ENCODE data around the gene TRRAP.
"Not testable (repeated sequence)": the region's sequence is repeated elsewhere in the genome, so short reads cannot be mapped to it uniquely, and the experiment has no call there.

The TRRAP gene

DNA sequence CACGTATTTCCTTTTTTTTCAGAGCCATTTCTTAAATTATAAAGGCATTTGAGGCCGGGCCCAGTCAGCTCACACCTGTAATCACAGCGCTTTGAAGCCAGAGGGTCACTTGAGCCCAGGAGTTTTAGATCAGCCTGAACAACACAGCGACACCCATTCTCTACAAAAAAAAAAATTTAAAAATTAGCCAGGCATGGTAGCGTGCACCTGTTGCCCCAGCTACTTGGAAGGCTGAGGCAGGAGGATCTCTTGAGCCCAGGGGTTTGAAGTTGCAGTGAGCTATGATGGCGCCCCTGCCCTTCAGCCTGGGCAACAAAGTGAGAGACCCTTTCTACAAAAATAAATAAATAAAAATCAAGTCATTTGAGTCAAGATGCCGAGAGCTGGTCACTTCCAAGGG lies 11.6 kb upstream of the TRRAP start:
- Histone ChIP-seq H3K27me3 (ENCODE audit: control insufficient read depth, insufficient read depth, low read length) (peaks cover 45% of the 10 kb centered on the region), H3K27ac (ENCODE audit: low read depth, low read length) (no peak overlapping the region), H3K36me3 (ENCODE audit: control insufficient read depth, insufficient read depth, low read length) (no peaks in the 10 kb centered on the region), H3K4me1 (ENCODE audit: control insufficient read depth, insufficient read depth, low read length) (peaks cover 20% of the 10 kb centered on the region), H3K9me3 (ENCODE audit: control insufficient read depth, insufficient read depth, low read depth, low read length) (no peaks in the 10 kb centered on the region), H3K9ac (ENCODE audit: low read length) (no peak overlapping the region), H3K4me3 (ENCODE audit: low read depth, low read length) (no peak overlapping the region)

DNA sequence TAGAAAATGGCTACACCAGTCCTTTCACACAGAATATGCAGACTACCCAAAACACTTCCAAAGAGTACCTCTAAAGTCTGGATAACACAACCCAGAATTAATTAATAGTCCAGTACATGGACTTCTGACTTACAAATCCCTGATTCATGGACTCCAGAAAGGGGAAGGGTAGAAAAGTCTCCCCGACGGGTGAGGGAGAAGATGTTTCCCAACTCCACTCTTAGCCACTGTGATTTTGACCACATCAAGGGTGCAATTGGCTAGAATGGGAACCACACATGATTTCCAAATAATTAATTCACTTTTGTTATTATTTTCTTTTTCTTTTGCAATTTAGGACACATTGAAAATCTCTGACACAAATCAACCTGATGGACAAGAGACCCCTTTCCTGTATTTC lies 9.9 kb upstream of the TRRAP start:
- Histone ChIP-seq H3K4me1 (ENCODE audit: control insufficient read depth, insufficient read depth, low read length) (peaks cover 20% of the 10 kb centered on the region), H3K27me3 (ENCODE audit: control insufficient read depth, insufficient read depth, low read length) (peaks cover 45% of the 10 kb centered on the region), H3K9me3 (ENCODE audit: control insufficient read depth, insufficient read depth, low read depth, low read length) (no peaks in the 10 kb centered on the region), H3K4me3 (ENCODE audit: low read depth, low read length) (no peak overlapping the region), H3K36me3 (ENCODE audit: control insufficient read depth, insufficient read depth, low read length) (no peaks in the 10 kb centered on the region), H3K9ac (ENCODE audit: low read length) (no peak overlapping the region), H3K27ac (ENCODE audit: low read depth, low read length) (no peak overlapping the region)

DNA sequence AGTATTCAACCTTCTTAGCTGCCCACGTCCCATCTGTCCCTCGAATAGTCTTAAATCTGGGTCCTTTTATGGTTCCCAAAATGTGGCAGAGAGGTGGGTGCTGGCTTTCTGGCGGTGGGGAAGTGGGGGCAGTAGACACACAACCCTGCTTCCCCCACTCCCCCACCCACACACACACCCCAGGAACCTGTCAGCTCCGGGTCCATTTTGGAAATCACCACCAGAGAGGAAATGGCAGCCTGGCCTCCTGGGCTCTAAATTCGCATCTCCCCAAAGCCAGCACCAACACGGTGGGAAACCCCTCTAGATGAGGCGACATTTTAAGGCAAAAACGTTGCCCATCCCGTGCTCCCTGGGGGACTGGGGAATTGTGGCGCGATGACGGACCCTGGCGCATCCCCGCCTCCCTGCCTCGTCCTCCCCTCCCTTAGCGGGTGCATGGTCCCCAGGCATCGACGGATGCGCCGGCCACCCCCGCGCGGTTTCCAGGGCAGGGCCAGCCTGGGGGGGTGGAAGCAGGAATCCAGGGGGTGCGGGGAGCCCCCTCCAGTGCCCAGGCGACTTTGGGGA lies 9.2 kb upstream of the TRRAP start:
- no peak overlapping the region for H3K9ac ChIP-seq (ENCODE audit: low read length)
- H3K27me3 ChIP-seq (ENCODE audit: control insufficient read depth, insufficient read depth, low read length), result peaks cover 45% of the 10 kb centered on the region
- no peaks in the 10 kb centered on the region for H3K36me3 ChIP-seq (ENCODE audit: control insufficient read depth, insufficient read depth, low read length)
- H3K4me1 ChIP-seq (ENCODE audit: control insufficient read depth, insufficient read depth, low read length), result peaks cover 20% of the 10 kb centered on the region
- peak overlapping the region; percentile 67 for H3K4me3 ChIP-seq (ENCODE audit: low read depth, low read length)
- H3K27ac ChIP-seq (ENCODE audit: low read depth, low read length), result no peak overlapping the region
- H3K9me3 ChIP-seq (ENCODE audit: control insufficient read depth, insufficient read depth, low read depth, low read length), result no peaks in the 10 kb centered on the region

DNA sequence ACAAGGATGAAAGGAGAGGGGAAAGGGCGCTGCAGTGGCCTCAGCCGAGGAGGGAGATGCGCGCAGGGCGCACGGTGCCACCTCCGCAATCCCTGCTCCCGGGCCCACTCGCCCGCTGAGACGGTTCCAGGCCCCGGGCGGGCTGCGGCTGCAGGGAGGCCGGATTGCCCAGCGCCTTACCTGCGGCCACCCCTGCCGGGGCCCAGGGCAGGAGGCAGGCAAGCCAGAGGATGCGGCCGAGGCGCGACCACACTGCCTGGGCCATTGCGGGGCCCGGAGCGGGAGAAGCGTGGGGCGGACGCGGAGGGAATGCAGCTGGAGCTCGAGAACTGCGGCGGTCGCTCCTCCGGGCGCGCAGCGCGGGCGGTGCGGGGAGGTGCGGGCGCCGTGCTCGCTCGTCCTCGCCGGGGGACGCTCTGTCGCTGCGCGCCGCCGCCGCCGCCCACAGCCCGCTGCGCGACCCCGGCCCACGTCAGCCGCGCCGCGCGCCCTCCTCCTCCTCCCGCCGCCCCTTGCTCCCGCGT lies 8.7 kb upstream of the TRRAP start, which contains the start of gene TMEM130:
TMEM130 (minus strand) TSS at position 418 of the 524 bp plus-strand sequence; CDS start at position 265, 153 bp downstream.
- H3K9ac ChIP-seq (ENCODE audit: low read length), result no peak within 1 kb of the TSS
- H3K4me1 ChIP-seq (ENCODE audit: control insufficient read depth, insufficient read depth, low read length), result peaks cover 20% of the 10 kb centered on the region
- no peaks in the 10 kb centered on the region for H3K9me3 ChIP-seq (ENCODE audit: control insufficient read depth, insufficient read depth, low read depth, low read length)
- H3K27ac ChIP-seq (ENCODE audit: low read depth, low read length), result no peak within 1 kb of the TSS
- H3K36me3 ChIP-seq (ENCODE audit: control insufficient read depth, insufficient read depth, low read length), result no peaks in the 10 kb centered on the region
- H3K4me3 ChIP-seq (ENCODE audit: low read depth, low read length), result peak within 1 kb of the TSS; percentile 67
- H3K27me3 ChIP-seq (ENCODE audit: control insufficient read depth, insufficient read depth, low read length), result peaks cover 45% of the 10 kb centered on the region

DNA sequence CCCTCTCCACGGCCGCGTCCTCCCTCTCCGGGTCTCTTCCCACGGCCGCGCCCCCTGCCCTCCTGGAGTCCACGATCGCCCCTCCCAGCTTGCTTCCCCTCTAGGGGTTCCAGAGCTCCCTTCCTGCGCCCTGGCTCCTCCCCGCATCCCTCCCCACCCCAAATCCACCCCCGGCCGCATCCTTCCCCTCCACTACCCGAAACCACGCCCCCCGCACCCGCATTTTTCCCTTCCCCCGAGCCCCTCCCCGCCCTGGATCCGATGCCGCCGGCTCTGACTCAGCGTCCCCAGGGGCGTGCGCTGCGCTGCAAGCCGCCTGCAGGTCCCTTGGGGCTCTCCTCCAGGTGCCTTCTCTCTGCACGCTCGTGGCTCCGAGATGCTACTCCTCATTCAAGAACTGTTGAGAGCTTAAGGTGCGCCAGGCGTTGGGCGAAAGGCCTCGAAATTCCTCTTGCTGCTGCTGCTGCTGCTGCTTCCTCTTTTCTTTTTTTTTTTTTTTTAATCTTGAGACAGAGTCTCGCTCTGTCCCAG lies 8.1 kb upstream of the TRRAP start:
- no peaks in the 10 kb centered on the region for H3K9me3 ChIP-seq (ENCODE audit: control insufficient read depth, insufficient read depth, low read depth, low read length)
- peak overlapping the region; percentile 67 for H3K4me3 ChIP-seq (ENCODE audit: low read depth, low read length)
- peaks cover 20% of the 10 kb centered on the region for H3K4me1 ChIP-seq (ENCODE audit: control insufficient read depth, insufficient read depth, low read length)
- H3K36me3 ChIP-seq (ENCODE audit: control insufficient read depth, insufficient read depth, low read length), result no peaks in the 10 kb centered on the region
- peaks cover 45% of the 10 kb centered on the region for H3K27me3 ChIP-seq (ENCODE audit: control insufficient read depth, insufficient read depth, low read length)
- no peak overlapping the region for H3K27ac ChIP-seq (ENCODE audit: low read depth, low read length)
- no peak overlapping the region for H3K9ac ChIP-seq (ENCODE audit: low read length)

DNA sequence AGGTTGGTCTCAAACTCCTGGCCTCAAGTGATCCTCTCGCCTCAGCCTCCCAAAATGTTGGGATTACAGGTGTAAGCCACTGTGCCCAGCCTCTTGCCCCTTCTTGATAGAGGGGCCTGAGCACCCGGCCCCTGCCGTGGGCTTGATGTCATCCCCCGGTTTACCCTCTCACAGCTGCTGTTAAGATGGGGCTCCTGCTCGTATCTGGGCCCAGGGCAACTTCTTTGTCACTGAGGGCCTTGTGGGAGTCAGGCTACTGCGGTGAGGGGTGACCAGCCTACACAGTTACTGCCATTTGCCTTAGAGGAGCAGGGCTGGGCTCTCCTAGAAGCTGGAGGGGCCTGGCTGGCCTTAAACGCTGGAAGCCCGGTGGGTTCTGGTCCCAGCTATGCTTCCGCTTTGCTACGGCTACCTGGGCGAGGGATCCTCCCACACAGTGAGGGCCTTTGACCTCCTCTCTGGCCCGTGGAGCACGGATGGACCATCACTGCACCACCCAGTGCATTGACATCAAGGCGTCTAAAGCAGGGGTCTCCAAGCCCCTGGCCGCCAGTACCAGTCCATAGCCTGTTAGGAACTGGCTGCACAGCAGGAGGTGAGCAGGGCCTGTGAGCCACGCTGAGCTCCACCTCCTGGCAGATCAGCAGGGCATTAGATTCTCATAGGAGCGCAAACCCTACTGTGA lies 7.4 kb upstream of the TRRAP start:
- no peaks in the 10 kb centered on the region for H3K9me3 ChIP-seq (ENCODE audit: control insufficient read depth, insufficient read depth, low read depth, low read length)
- H3K36me3 ChIP-seq (ENCODE audit: control insufficient read depth, insufficient read depth, low read length), result no peaks in the 10 kb centered on the region
- H3K4me1 ChIP-seq (ENCODE audit: control insufficient read depth, insufficient read depth, low read length), result peaks cover 20% of the 10 kb centered on the region
- H3K27ac ChIP-seq (ENCODE audit: low read depth, low read length), result no peak overlapping the region
- no peak overlapping the region for H3K9ac ChIP-seq (ENCODE audit: low read length)
- peaks cover 45% of the 10 kb centered on the region for H3K27me3 ChIP-seq (ENCODE audit: control insufficient read depth, insufficient read depth, low read length)
- H3K4me3 ChIP-seq (ENCODE audit: low read depth, low read length), result no peak overlapping the region

DNA sequence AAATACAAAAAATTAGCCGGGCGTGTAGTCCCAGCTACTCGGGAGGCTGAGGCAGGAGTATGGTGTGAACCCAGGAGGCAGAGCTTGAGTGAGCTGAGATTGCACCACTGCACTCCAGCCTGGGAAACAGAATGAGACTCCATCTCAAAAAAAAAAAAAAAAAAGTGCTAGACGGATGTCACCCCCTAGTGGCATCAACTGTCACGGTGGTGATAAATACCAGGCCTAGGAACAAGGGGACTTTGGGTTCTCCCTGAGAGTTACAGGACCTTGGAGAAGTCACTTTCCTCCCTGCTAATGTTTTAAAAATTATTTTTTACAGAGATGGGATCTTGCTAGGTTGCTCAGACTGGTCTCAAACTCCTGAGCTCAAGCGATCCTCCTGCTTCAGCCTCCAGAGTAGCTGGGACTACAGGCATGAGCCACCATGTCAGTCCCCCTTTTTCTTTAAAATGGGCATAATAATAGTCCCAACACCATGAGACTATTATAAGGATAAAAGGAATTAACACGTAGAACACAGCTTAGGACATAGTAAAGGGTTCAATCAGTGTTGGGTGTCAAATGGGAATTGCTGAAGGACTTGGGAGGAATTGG lies 5.9 kb upstream of the TRRAP start:
- Histone ChIP-seq H3K27me3 (ENCODE audit: control insufficient read depth, insufficient read depth, low read length) (peaks cover 41% of the 10 kb centered on the region), H3K4me3 (ENCODE audit: low read depth, low read length) (no peak overlapping the region), H3K4me1 (ENCODE audit: control insufficient read depth, insufficient read depth, low read length) (peaks cover 15% of the 10 kb centered on the region), H3K9me3 (ENCODE audit: control insufficient read depth, insufficient read depth, low read depth, low read length) (no peaks in the 10 kb centered on the region), H3K36me3 (ENCODE audit: control insufficient read depth, insufficient read depth, low read length) (no peaks in the 10 kb centered on the region), H3K27ac (ENCODE audit: low read depth, low read length) (no peak overlapping the region), H3K9ac (ENCODE audit: low read length) (no peak overlapping the region)

DNA sequence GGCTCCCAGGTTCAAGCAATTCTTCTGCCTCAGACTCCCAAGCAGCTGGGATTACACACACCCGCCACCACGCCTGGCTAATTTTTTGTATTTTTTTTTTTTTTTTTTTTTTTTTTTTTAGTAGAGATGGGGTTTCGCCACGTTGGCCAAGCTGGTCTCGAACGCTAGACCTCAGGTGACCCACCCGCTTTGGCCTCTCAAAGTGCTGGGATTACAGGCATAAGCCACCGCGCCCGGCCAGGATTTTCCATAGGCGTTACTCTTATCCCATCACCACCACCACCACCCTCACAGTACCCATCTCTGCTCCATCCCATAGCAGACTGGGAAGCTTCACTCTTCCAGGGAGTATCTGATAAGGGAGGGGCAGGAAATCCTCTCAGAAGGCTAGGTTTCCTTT lies 4.7 kb upstream of the TRRAP start:
- H3K9ac ChIP-seq (ENCODE audit: low read length); H3K4me3 ChIP-seq (ENCODE audit: low read depth, low read length); H3K36me3 ChIP-seq (ENCODE audit: control insufficient read depth, insufficient read depth, low read length); H3K27ac ChIP-seq (ENCODE audit: low read depth, low read length); H3K9me3 ChIP-seq (ENCODE audit: control insufficient read depth, insufficient read depth, low read depth, low read length): not testable (repeated sequence)
- Histone ChIP-seq H3K4me1 (ENCODE audit: control insufficient read depth, insufficient read depth, low read length) (peaks cover 20% of the 10 kb centered on the region), H3K27me3 (ENCODE audit: control insufficient read depth, insufficient read depth, low read length) (peaks cover 31% of the 10 kb centered on the region)

DNA sequence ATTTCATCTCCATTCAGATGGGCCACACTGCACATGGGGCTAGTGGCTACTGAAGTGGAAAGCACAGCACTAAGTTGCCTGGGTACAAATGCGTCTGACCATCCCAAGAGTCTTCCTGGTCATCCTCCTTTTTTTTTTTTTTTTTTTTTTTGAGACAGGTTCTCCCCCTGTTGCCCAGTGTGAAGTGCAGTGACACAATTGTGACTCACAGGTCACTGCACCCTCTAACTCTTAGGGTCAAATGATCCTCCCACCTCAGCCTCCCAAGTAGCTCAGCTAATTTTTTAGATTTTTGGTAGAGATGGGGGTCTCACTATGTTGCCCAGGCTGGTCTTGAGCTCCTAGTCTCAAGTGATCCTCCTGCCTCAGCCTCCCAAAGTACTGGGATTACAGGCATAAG lies 3.4 kb upstream of the TRRAP start:
- no peaks in the 10 kb centered on the region for H3K9me3 ChIP-seq (ENCODE audit: control insufficient read depth, insufficient read depth, low read depth, low read length)
- H3K9ac ChIP-seq (ENCODE audit: low read length), result no peak overlapping the region
- H3K4me1 ChIP-seq (ENCODE audit: control insufficient read depth, insufficient read depth, low read length), result peaks cover 14% of the 10 kb centered on the region
- H3K27ac ChIP-seq (ENCODE audit: low read depth, low read length), result no peak overlapping the region
- peaks cover 18% of the 10 kb centered on the region for H3K27me3 ChIP-seq (ENCODE audit: control insufficient read depth, insufficient read depth, low read length)
- no peaks in the 10 kb centered on the region for H3K36me3 ChIP-seq (ENCODE audit: control insufficient read depth, insufficient read depth, low read length)
- no peak overlapping the region for H3K4me3 ChIP-seq (ENCODE audit: low read depth, low read length)

DNA sequence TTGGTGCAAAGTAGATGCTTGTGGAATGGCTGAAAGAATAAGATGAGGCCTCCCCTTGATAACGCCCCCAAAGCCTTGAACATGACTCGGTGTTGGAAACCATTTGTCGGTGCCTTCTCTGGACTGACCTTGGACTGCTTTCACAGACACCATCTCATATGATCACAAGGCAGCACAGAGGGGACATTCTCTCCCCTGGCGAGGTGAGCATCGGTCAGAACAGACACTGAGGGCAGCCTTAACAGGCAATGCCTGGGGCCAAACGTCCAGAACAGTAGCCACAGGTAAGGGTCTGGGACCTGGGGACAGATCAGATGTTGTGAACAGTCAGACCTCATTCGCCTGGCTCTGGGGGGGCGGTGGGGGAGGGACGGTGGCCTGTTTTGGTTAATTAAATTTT lies 2.8 kb upstream of the TRRAP start:
- H3K9me3 ChIP-seq (ENCODE audit: control insufficient read depth, insufficient read depth, low read depth, low read length), result no peaks in the 10 kb centered on the region
- no peak overlapping the region for H3K4me3 ChIP-seq (ENCODE audit: low read depth, low read length)
- no peak overlapping the region for H3K27ac ChIP-seq (ENCODE audit: low read depth, low read length)
- H3K4me1 ChIP-seq (ENCODE audit: control insufficient read depth, insufficient read depth, low read length), result peaks cover 14% of the 10 kb centered on the region
- no peaks in the 10 kb centered on the region for H3K36me3 ChIP-seq (ENCODE audit: control insufficient read depth, insufficient read depth, low read length)
- H3K9ac ChIP-seq (ENCODE audit: low read length), result no peak overlapping the region
- peaks cover 13% of the 10 kb centered on the region for H3K27me3 ChIP-seq (ENCODE audit: control insufficient read depth, insufficient read depth, low read length)

DNA sequence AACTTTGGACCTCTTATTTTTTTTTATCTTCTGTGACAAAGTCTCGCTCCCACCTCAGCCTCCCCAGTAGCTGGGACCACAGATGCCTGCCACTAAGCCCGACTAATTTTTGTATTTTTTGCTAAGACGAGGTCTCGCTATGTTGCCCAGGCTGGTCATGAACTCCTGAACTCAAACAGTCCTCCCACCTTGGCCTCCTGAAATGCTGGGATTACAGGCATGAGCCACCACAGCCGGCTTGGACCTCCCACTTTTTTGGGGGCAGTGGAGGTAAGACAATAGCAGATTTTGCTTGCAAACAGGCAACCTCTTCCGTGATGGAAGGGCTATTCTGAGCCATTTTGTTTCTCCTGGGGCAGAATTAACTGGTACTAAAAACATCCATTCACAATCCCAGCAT lies 1.2 kb upstream of the TRRAP start:
- Histone ChIP-seq H3K27ac (ENCODE audit: low read depth, low read length) (no peak overlapping the region), H3K4me1 (ENCODE audit: control insufficient read depth, insufficient read depth, low read length) (peaks cover 6% of the 10 kb centered on the region; the same call in 1 of the 2 replicates)

More for the DNA sequence above, 1.2 kb upstream of the TRRAP start:
- Histone ChIP-seq H3K27me3 (ENCODE audit: control insufficient read depth, insufficient read depth, low read length) (no peaks in the 10 kb centered on the region), H3K9ac (ENCODE audit: low read length) (no peak overlapping the region), H3K36me3 (ENCODE audit: control insufficient read depth, insufficient read depth, low read length) (peaks cover 15% of the 10 kb centered on the region), H3K4me3 (ENCODE audit: low read depth, low read length) (no peak overlapping the region), H3K9me3 (ENCODE audit: control insufficient read depth, insufficient read depth, low read depth, low read length) (no peaks in the 10 kb centered on the region)

All from HUES6 (cell line).